Measurements from ENCODE around the gene MCF2L. TPM values are rescaled to one million over a fixed set of nuclear protein-coding genes. Genes with fewer than 3 reads are reported as not detected.

MCF2L gene
- total RNA-seq, 1 experiment from 2014 or later = 5.9 TPM

- no TSS peak for BruUV-seq (replicated peaks)
- Histone ChIP-seq H3K4me1 (ENCODE audit: insufficient read depth, low read length) (no peaks in the 10 kb centered on the region), H3K27me3 (ENCODE audit: low read length) (no peaks in the 10 kb centered on the region), H3K27ac (ENCODE audit: low read length) (no peak overlapping the region), H4K20me1 (ENCODE audit: low read length) (no peaks in the 10 kb centered on the region), H3K36me3 (ENCODE audit: low read depth, low read length) (no peaks in the 10 kb centered on the region), H3K4me3 (ENCODE audit: low read length) (no peak overlapping the region), H2AFZ (ENCODE audit: low read length) (no peak overlapping the region), H3K79me2 (ENCODE audit: low read length) (no peaks in the 10 kb centered on the region), H3K9ac (ENCODE audit: low read length) (no peak overlapping the region), H3K4me2 (ENCODE audit: low read length) (no peak overlapping the region), H3K9me3 (ENCODE audit: low read length) (no peaks in the 10 kb centered on the region), H3F3A (ENCODE audit: low read length, unreplicated experiment) (no peaks in the 10 kb centered on the region), H3K9me2 (replicated peaks; ENCODE audit: low read length) (no peaks in the 10 kb centered on the region)
- intact Hi-C loops (cut with micrococcal nuclease) = no loop called here
- TF ChIP-seq, protein P1, sequence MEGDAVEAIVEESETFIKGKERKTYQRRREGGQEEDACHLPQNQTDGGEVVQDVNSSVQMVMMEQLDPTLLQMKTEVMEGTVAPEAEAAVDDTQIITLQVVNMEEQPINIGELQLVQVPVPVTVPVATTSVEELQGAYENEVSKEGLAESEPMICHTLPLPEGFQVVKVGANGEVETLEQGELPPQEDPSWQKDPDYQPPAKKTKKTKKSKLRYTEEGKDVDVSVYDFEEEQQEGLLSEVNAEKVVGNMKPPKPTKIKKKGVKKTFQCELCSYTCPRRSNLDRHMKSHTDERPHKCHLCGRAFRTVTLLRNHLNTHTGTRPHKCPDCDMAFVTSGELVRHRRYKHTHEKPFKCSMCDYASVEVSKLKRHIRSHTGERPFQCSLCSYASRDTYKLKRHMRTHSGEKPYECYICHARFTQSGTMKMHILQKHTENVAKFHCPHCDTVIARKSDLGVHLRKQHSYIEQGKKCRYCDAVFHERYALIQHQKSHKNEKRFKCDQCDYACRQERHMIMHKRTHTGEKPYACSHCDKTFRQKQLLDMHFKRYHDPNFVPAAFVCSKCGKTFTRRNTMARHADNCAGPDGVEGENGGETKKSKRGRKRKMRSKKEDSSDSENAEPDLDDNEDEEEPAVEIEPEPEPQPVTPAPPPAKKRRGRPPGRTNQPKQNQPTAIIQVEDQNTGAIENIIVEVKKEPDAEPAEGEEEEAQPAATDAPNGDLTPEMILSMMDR (conservative IDR thresholded peaks at IDR 0.05; ENCODE audit: low read depth, low read length) = no peak
- TF ChIP-seq EZH2phosphoT487 (IDR thresholded peaks at IDR 0.05; ENCODE audit: borderline replicate concordance, low read length) (no peak), EZH2 (IDR thresholded peaks at IDR 0.05; ENCODE audit: low read length, unreplicated experiment) (no peak)
- no peak for ATAC-seq
- CTCF ChIA-PET = no interaction called here
- DNase-seq = no peak
- POLR2A ChIA-PET (ENCODE audit: unreplicated experiment) = no interaction called here
Measured at GRCh38 chr13:113040031-113040430, 71.0 kb downstream of the MCF2L start.

GRCh38 chr13:113040597-113041292, 71.7 kb downstream of the MCF2L start:
- DNase-seq (no peak), ATAC-seq (no peak)
- H3K4me2 ChIP-seq (ENCODE audit: low read length) = no peak overlapping the region
- no peaks in the 10 kb centered on the region for H3K27me3 ChIP-seq (ENCODE audit: low read length)
- H3K9me3 ChIP-seq (ENCODE audit: low read length) = no peaks in the 10 kb centered on the region
- no peak overlapping the region for H3K9ac ChIP-seq (ENCODE audit: low read length)
- TF ChIP-seq, protein P1 (conservative IDR thresholded peaks at IDR 0.05; ENCODE audit: low read depth, low read length) = no peak
- TF ChIP-seq EZH2phosphoT487 (IDR thresholded peaks at IDR 0.05; ENCODE audit: borderline replicate concordance, low read length) = no peak
- no peak for TF ChIP-seq EZH2 (IDR thresholded peaks at IDR 0.05; ENCODE audit: low read length, unreplicated experiment)
- no peaks in the 10 kb centered on the region for H3F3A ChIP-seq (ENCODE audit: low read length, unreplicated experiment)
- no peaks in the 10 kb centered on the region for H4K20me1 ChIP-seq (ENCODE audit: low read length)
- H3K27ac ChIP-seq (ENCODE audit: low read length) = no peak overlapping the region
- H3K9me2 ChIP-seq (replicated peaks; ENCODE audit: low read length) = no peaks in the 10 kb centered on the region
- BruUV-seq (replicated peaks) = no TSS peak
- POLR2A ChIA-PET (ENCODE audit: unreplicated experiment) = no interaction called here
- CTCF ChIA-PET = no interaction called here
- H3K36me3 ChIP-seq (ENCODE audit: low read depth, low read length) = no peaks in the 10 kb centered on the region
- intact Hi-C loops (cut with micrococcal nuclease) = no loop called here
- no peaks in the 10 kb centered on the region for H3K4me1 ChIP-seq (ENCODE audit: insufficient read depth, low read length)
- H3K79me2 ChIP-seq (ENCODE audit: low read length) = no peaks in the 10 kb centered on the region
- no peak overlapping the region for H2AFZ ChIP-seq (ENCODE audit: low read length)
- H3K4me3 ChIP-seq (ENCODE audit: low read length) = no peak overlapping the region

GRCh38 chr13:113041293-113041690, 72.3 kb downstream of the MCF2L start:
- H3F3A ChIP-seq (ENCODE audit: low read length, unreplicated experiment) = no peaks in the 10 kb centered on the region
- no peaks in the 10 kb centered on the region for H3K27me3 ChIP-seq (ENCODE audit: low read length)
- no peak overlapping the region for H2AFZ ChIP-seq (ENCODE audit: low read length)
- POLR2A ChIA-PET (ENCODE audit: unreplicated experiment) = no interaction called here
- no peaks in the 10 kb centered on the region for H3K36me3 ChIP-seq (ENCODE audit: low read depth, low read length)
- no peak overlapping the region for H3K4me3 ChIP-seq (ENCODE audit: low read length)
- ATAC-seq = no peak
- no peak overlapping the region for H3K9ac ChIP-seq (ENCODE audit: low read length)
- H3K27ac ChIP-seq (ENCODE audit: low read length) = no peak overlapping the region
- CTCF ChIA-PET = no interaction called here
- no peaks in the 10 kb centered on the region for H3K4me1 ChIP-seq (ENCODE audit: insufficient read depth, low read length)
- H3K9me3 ChIP-seq (ENCODE audit: low read length) = no peaks in the 10 kb centered on the region
- no peak for TF ChIP-seq EZH2 (IDR thresholded peaks at IDR 0.05; ENCODE audit: low read length, unreplicated experiment)
- TF ChIP-seq, protein P1 (conservative IDR thresholded peaks at IDR 0.05; ENCODE audit: low read depth, low read length) = no peak
- TF ChIP-seq EZH2phosphoT487 (IDR thresholded peaks at IDR 0.05; ENCODE audit: borderline replicate concordance, low read length) = no peak
- no peak for DNase-seq
- no peak overlapping the region for H3K4me2 ChIP-seq (ENCODE audit: low read length)
- BruUV-seq (replicated peaks) = no TSS peak
- no peaks in the 10 kb centered on the region for H3K9me2 ChIP-seq (replicated peaks; ENCODE audit: low read length)
- no peaks in the 10 kb centered on the region for H3K79me2 ChIP-seq (ENCODE audit: low read length)
- no peaks in the 10 kb centered on the region for H4K20me1 ChIP-seq (ENCODE audit: low read length)
- intact Hi-C loops (cut with micrococcal nuclease) = no loop called here
